Neural cell (in vitro differentiated cells): ENCODE data around the gene RPL36AL. TPM values are rescaled to one million over a fixed set of nuclear protein-coding genes. Genes with fewer than 3 reads are reported as not detected.

Experiments
- H2AFZ ChIP-seq: fragments of 200-600, 300-800 bp; sonication (generic), shearing (Covaris generic); 2 replicates; pipeline ENCODE4 v1.6.0; 2014; ENCODE audit warnings: low read depth, mild to moderate bottlenecking, antibody characterized with exemption, low read length, moderate library complexity
- H3F3A ChIP-seq: fragments of 200-600 bp; shearing (Covaris generic); 2 replicates; pipeline ENCODE4 v1.6.1; 2016; ENCODE audit warnings: mild to moderate bottlenecking, moderate library complexity, mixed read lengths, antibody characterized with exemption, low read length; ENCODE audit not compliant: insufficient read depth, poor library complexity, severe bottlenecking
- H3K27ac ChIP-seq: fragments of 200-600, 300-800 bp; sonication (generic), shearing (Covaris generic); 2 replicates; pipeline ENCODE4 v1.5.1; 2014; ENCODE audit warnings: mild to moderate bottlenecking, low read length, moderate library complexity
- H3K27me3 ChIP-seq: fragments of 300-800, 200-600 bp; sonication (generic), shearing (Covaris generic); 2 replicates; pipeline ENCODE4 v1.6.0; 2014; ENCODE audit warnings: mild to moderate bottlenecking, low read depth, low read length, moderate library complexity; ENCODE audit not compliant: insufficient read depth
- H3K36me3 ChIP-seq: fragments of 300-800, 200-600 bp; sonication (generic), shearing (Covaris generic); 2 replicates; pipeline ENCODE4 v1.5.1; 2014; ENCODE audit warnings: mild to moderate bottlenecking, antibody characterized with exemption, low read length, moderate library complexity; ENCODE audit not compliant: insufficient read depth
- H3K4me2 ChIP-seq: fragments of 300-800, 200-600 bp; sonication (generic), shearing (Covaris generic); 2 replicates; pipeline ENCODE4 v1.6.0; 2014; ENCODE audit warnings: mild to moderate bottlenecking, low read length
- H3K4me3 ChIP-seq: fragments of 300-800, 200-600 bp; sonication (generic), shearing (Covaris generic); 2 replicates; pipeline ENCODE4 v1.5.1; 2014; ENCODE audit warnings: mild to moderate bottlenecking, low read length, moderate library complexity
- H3K79me2 ChIP-seq: fragments of 200-600 bp; shearing (Covaris generic); replicated peaks from 2 replicates; pipeline ENCODE4 v1.6.0; 2014; ENCODE audit warnings: mild to moderate bottlenecking, low read length, moderate library complexity; ENCODE audit not compliant: insufficient read depth
- H3K9ac ChIP-seq: fragments of 300-800, 200-600 bp; sonication (generic), shearing (Covaris generic); 2 replicates; pipeline ENCODE4 v1.6.1; 2016; ENCODE audit warnings: mild to moderate bottlenecking, low read length, mixed read lengths
- H3K9me2 ChIP-seq: fragments of 200-600 bp; shearing (Covaris generic); 2 replicates; pipeline ENCODE4 v1.6.1; 2016; ENCODE audit warnings: mild to moderate bottlenecking, low read length, mixed read lengths; ENCODE audit not compliant: insufficient read depth
- H3K9me3 ChIP-seq: fragments of 200-600, 300-800 bp; sonication (generic), shearing (Covaris generic); 2 replicates; pipeline ENCODE4 v1.6.1; 2016; ENCODE audit warnings: mild to moderate bottlenecking, mixed run types, low read length, moderate library complexity, mixed read lengths
- H4K20me1 ChIP-seq: fragments of 200-600 bp; shearing (Covaris generic); 2 replicates; pipeline ENCODE4 v1.6.1; 2016; ENCODE audit warnings: mild to moderate bottlenecking, mixed run types; ENCODE audit not compliant: insufficient read depth
- CTCF ChIP-seq: fragments of 450-650 bp; IDR thresholded peaks from 2 replicates; pipeline ENCODE4 v1.5.1; 2014; ENCODE audit warnings: antibody characterized with exemption, mild to moderate bottlenecking, moderate library complexity; ENCODE audit not compliant: poor library complexity, severe bottlenecking
- EP300 ChIP-seq: fragments of 450-650 bp; conservative IDR thresholded peaks from 2 replicates; pipeline ENCODE4 v1.6.1; 2014; ENCODE audit warnings: antibody characterized with exemption, mild to moderate bottlenecking, moderate library complexity; ENCODE audit not compliant: poor library complexity, severe bottlenecking
- EZH2 ChIP-seq: fragments of 200-600, 300-800 bp; shearing (Covaris generic), sonication (generic); IDR thresholded peaks from 2 replicates; pipeline ENCODE4 v1.6.1; 2014; ENCODE audit warnings: antibody characterized with exemption, low read length, borderline replicate concordance, mild to moderate bottlenecking; ENCODE audit not compliant: insufficient read depth, poor library complexity, severe bottlenecking
- MXI1 ChIP-seq: fragments of 450-650 bp; conservative IDR thresholded peaks from 2 replicates; pipeline ENCODE4 v1.6.1; 2014; ENCODE audit warnings: antibody characterized with exemption, mild to moderate bottlenecking; ENCODE audit not compliant: poor library complexity, severe bottlenecking
- POLR2AphosphoS5 ChIP-seq: IDR thresholded peaks from 2 replicates; pipeline ENCODE4 v1.6.1; 2012
- RAD21 ChIP-seq: fragments of 450-650 bp; conservative IDR thresholded peaks from 2 replicates; pipeline ENCODE4 v1.6.1; 2014; ENCODE audit warnings: antibody characterized with exemption, mild to moderate bottlenecking, moderate library complexity
- REST ChIP-seq: IDR thresholded peaks from 2 replicates; pipeline ENCODE4 v1.6.1; 2012; ENCODE audit warnings: borderline replicate concordance
- SMC3 ChIP-seq: fragments of 450-650 bp; conservative IDR thresholded peaks from 2 replicates; pipeline ENCODE4 v1.6.1; 2014; ENCODE audit warnings: antibody characterized with exemption, mild to moderate bottlenecking, moderate library complexity; ENCODE audit not compliant: poor library complexity
- TAF1 ChIP-seq: IDR thresholded peaks from 2 replicates; pipeline ENCODE4 v1.6.1; 2012; ENCODE audit warnings: low read depth
- polyA plus RNA-seq: library from polyadenylated mRNA; depleted of rRNA; stranded (reverse); fragments of >200 nt; gene quantifications from 2 replicates; pipeline ENCODE4 v1.2.3, GENCODE V29; 2014

RPL36AL gene
- polyA plus RNA-seq, 1 donor from 2014 or later, result 147 TPM

GRCh38 chr14:49574038-49574437 lies 46.4 kb downstream of the RPL36AL start:
- Histone ChIP-seq H3K9me3 (no peaks in the 10 kb centered on the region), H3K9ac (no peak overlapping the region), H3F3A (no peaks in the 10 kb centered on the region), H3K4me2 (no peak overlapping the region), H3K36me3 (no peaks in the 10 kb centered on the region), H2AFZ (no peak overlapping the region), H3K9me2 (no peaks in the 10 kb centered on the region), H3K79me2 (peaks cover 3% of the 10 kb centered on the region), H3K27me3 (no peaks in the 10 kb centered on the region), H4K20me1 (no peaks in the 10 kb centered on the region), H3K4me3 (no peak overlapping the region), H3K27ac (no peak overlapping the region)
- TF ChIP-seq EZH2, result no peak
- no peak for TF ChIP-seq RAD21
- TF ChIP-seq REST, result no peak
- TF ChIP-seq MXI1, result no peak
- TF ChIP-seq POLR2AphosphoS5, result no peak
- no peak for TF ChIP-seq TAF1
- no peak for TF ChIP-seq CTCF
- TF ChIP-seq EP300, result no peak
- no peak for TF ChIP-seq SMC3

GRCh38 chr14:49569281-49569680 lies 51.1 kb downstream of the RPL36AL start:
- Histone ChIP-seq H4K20me1 (no peaks in the 10 kb centered on the region), H3K27me3 (no peaks in the 10 kb centered on the region), H3K9me3 (no peaks in the 10 kb centered on the region), H3K9ac (no peak overlapping the region), H3K4me2 (no peak overlapping the region), H3K27ac (no peak overlapping the region), H3K79me2 (no peaks in the 10 kb centered on the region), H3F3A (no peaks in the 10 kb centered on the region), H2AFZ (no peak overlapping the region), H3K36me3 (no peaks in the 10 kb centered on the region), H3K4me3 (no peak overlapping the region), H3K9me2 (no peaks in the 10 kb centered on the region)
- TF ChIP-seq REST (no peak), TAF1 (no peak), POLR2AphosphoS5 (no peak), EZH2 (no peak), MXI1 (no peak), CTCF (no peak)
